Activated T-cell treated with anti-CD3 and anti-CD28 coated beads for 4 hours (primary cell): ENCODE measurements around the gene NCOA3.
"Not testable (repeated sequence)": the region's sequence is repeated elsewhere in the genome, so short reads cannot be mapped to it uniquely, and the experiment has no call there.

ENCODE experiments used
- DNase-seq: peaks from one replicate; pipeline ENCODE4 v3.0.0-alpha.2; 2020

Gene NCOA3

GRCh38 chr20:47468290-47469050 lies 33.2 kb upstream of the NCOA3 start:
- DNase-seq: no peak

GRCh38 chr20:47475419-47476044 lies 26.2 kb upstream of the NCOA3 start:
- no peak for DNase-seq

GRCh38 chr20:47476452-47476851 lies 25.2 kb upstream of the NCOA3 start:
- no peak for DNase-seq

- DNase-seq: no peak
Observed at GRCh38 chr20:47479093-47479492, 22.6 kb upstream of the NCOA3 start.

GRCh38 chr20:47479506-47479905 lies 22.2 kb upstream of the NCOA3 start:
- no peak for DNase-seq

GRCh38 chr20:47480239-47480638 lies 21.4 kb upstream of the NCOA3 start:
- no peak for DNase-seq

- no peak for DNase-seq
Observed at GRCh38 chr20:47480705-47481104, 21.0 kb upstream of the NCOA3 start.

- no peak for DNase-seq
Observed at GRCh38 chr20:47481330-47482216, 20.1 kb upstream of the NCOA3 start.

- DNase-seq: no peak
Observed at GRCh38 chr20:47482705-47483104, 19.0 kb upstream of the NCOA3 start.

- no peak for DNase-seq
Observed at GRCh38 chr20:47484303-47484702, 17.4 kb upstream of the NCOA3 start.

GRCh38 chr20:47487175-47487917 lies 14.3 kb upstream of the NCOA3 start:
- peak; percentile 47 for DNase-seq

- DNase-seq: no peak
Observed at GRCh38 chr20:47489448-47489872, 12.2 kb upstream of the NCOA3 start.

- DNase-seq: no peak
Observed at GRCh38 chr20:47490795-47491194, 10.9 kb upstream of the NCOA3 start.

GRCh38 chr20:47492284-47492683 lies 9.4 kb upstream of the NCOA3 start:
- no peak for DNase-seq

GRCh38 chr20:47493175-47493962 lies 8.3 kb upstream of the NCOA3 start:
- peak; percentile 40 for DNase-seq

- no peak for DNase-seq
Observed at GRCh38 chr20:47493963-47494293, 7.8 kb upstream of the NCOA3 start.

GRCh38 chr20:47494606-47495005 lies 7.1 kb upstream of the NCOA3 start:
- not testable (repeated sequence) for DNase-seq

GRCh38 chr20:47496118-47496517 lies 5.6 kb upstream of the NCOA3 start:
- no peak for DNase-seq

GRCh38 chr20:47498606-47499005 lies 3.1 kb upstream of the NCOA3 start:
- no peak for DNase-seq

- DNase-seq: no peak
Observed at GRCh38 chr20:47499053-47499452, 2.6 kb upstream of the NCOA3 start.

GRCh38 chr20:47500082-47500481 lies 1.6 kb upstream of the NCOA3 start:
- not testable (repeated sequence) for DNase-seq

- no peak for DNase-seq
Observed at GRCh38 chr20:47500554-47500953, 1.1 kb upstream of the NCOA3 start.
